Neural progenitor cell (in vitro differentiated cells): ENCODE measurements around the gene DMXL2.
"Not testable (repeated sequence)": the region's sequence is repeated elsewhere in the genome, so short reads cannot be mapped to it uniquely, and the experiment has no call there.

Experiments
- CTCF ChIP-seq: fragments of 200-600 bp; sonication (generic); IDR thresholded peaks from 2 replicates; pipeline ENCODE4 v1.5.1; 2017; ENCODE audit warnings: antibody characterized with exemption, mild to moderate bottlenecking
- EZH2 ChIP-seq: fragments of 200-600 bp; sonication (generic); IDR thresholded peaks from 2 replicates; pipeline ENCODE4 v1.6.1; 2017; ENCODE audit warnings: antibody characterized with exemption, mild to moderate bottlenecking, moderate library complexity

- TF ChIP-seq EZH2, CTCF: not testable (repeated sequence)
These were observed 19.1 kb downstream of the DMXL2 start for GRCh38 chr15:51603462-51603948.
